ENCODE data around the gene LILRB4.
"Not testable (repeated sequence)": the region's sequence is repeated elsewhere in the genome, so short reads cannot be mapped to it uniquely, and the experiment has no call there.

Gene LILRB4

GRCh38 chr19:54662730-54663129, at the start of gene LILRB4:
TSS of gene LILRB4 (plus strand) at chr19:54662985. CDS start at chr19:54663034, 49 bp downstream.
- DNase-seq, result no peak

- no peak for DNase-seq
These were observed 48.1 kb upstream of the LILRB4 start for GRCh38 chr19:54614726-54615125.

GRCh38 chr19:54616057-54616456, 46.7 kb upstream of the LILRB4 start:
- no peak for DNase-seq

GRCh38 chr19:54616821-54617560, 45.8 kb upstream of the LILRB4 start:
- no peak for DNase-seq

- DNase-seq, result no peak
These were observed 42.3 kb upstream of the LILRB4 start for GRCh38 chr19:54620464-54620863.

- DNase-seq, result no peak
These were observed 40.4 kb upstream of the LILRB4 start for GRCh38 chr19:54622431-54622830.

GRCh38 chr19:54624234-54624633, 38.6 kb upstream of the LILRB4 start:
- not testable (repeated sequence) for DNase-seq

GRCh38 chr19:54624934-54625730, 37.7 kb upstream of the LILRB4 start:
- DNase-seq, result not testable (repeated sequence)

- DNase-seq, result no peak
These were observed 36.0 kb upstream of the LILRB4 start for GRCh38 chr19:54626757-54627156.

GRCh38 chr19:54627912-54628311, 34.9 kb upstream of the LILRB4 start:
- not testable (repeated sequence) for DNase-seq

- not testable (repeated sequence) for DNase-seq
These were observed 32.5 kb upstream of the LILRB4 start, which contains the start of gene LILRB1 for GRCh38 chr19:54630262-54630661. TSS of gene LILRB1 (plus strand) at chr19:54630484. CDS start at chr19:54631074, 590 bp downstream.

- no peak for DNase-seq
These were observed 32.0 kb upstream of the LILRB4 start for GRCh38 chr19:54630782-54631181.

- DNase-seq, result not testable (repeated sequence)
These were observed 31.1 kb upstream of the LILRB4 start for GRCh38 chr19:54631489-54632337.

- DNase-seq, result not testable (repeated sequence)
These were observed 30.3 kb upstream of the LILRB4 start for GRCh38 chr19:54632517-54632916.

- DNase-seq, result no peak
These were observed 29.4 kb upstream of the LILRB4 start for GRCh38 chr19:54633401-54633800.

GRCh38 chr19:54636081-54636480, 26.7 kb upstream of the LILRB4 start:
- DNase-seq, result not testable (repeated sequence)

GRCh38 chr19:54638683-54639082, 24.1 kb upstream of the LILRB4 start:
- no peak for DNase-seq

- not testable (repeated sequence) for DNase-seq
These were observed 19.8 kb upstream of the LILRB4 start for GRCh38 chr19:54642953-54643352.

GRCh38 chr19:54643583-54643982, 19.2 kb upstream of the LILRB4 start:
- DNase-seq, result not testable (repeated sequence)

GRCh38 chr19:54644056-54644455, 18.7 kb upstream of the LILRB4 start:
- no peak for DNase-seq

- DNase-seq, result no peak
These were observed 16.4 kb upstream of the LILRB4 start for GRCh38 chr19:54646331-54646841.

GRCh38 chr19:54648129-54648528, 14.7 kb upstream of the LILRB4 start:
- DNase-seq, result no peak
